T-cell (primary cell): ENCODE results near the gene GGTA1. TPM values are rescaled to one million over a fixed set of nuclear protein-coding genes. Genes with fewer than 3 reads are reported as not detected.
A peak's percentile ranks its signal among the peaks of the same experiment; 100 is the strongest.

Experiments used
- ATAC-seq, 4 experiments: fragments of 200-7000 bp in 3 of 4; fragments of 150-1000 bp in 1 of 4; cut with Tn5 transposase; replicated peaks in 1 of 4; 1 replicate in 3 of 4; 2 replicates in 1 of 4; pipeline ENCODE4 v1.10.0; 2021; ENCODE audit warnings: moderate library complexity in 3 of 4, mild to moderate bottlenecking in 2 of 4, moderate number of reproducible peaks in 1 of 4
- CTCF ChIA-PET, 2 donors: fragments of 300-600 bp; sonication (Branson Sonifier 250); formaldehyde crosslinking; loops; one replicate each; lab custom pipeline; 2022; ENCODE audit warnings: antibody characterized with exemption in 2 of 2; lab: Charles Lee
- POLR2A ChIA-PET, 2 donors: fragments of 300-600 bp; sonication (Branson Sonifier 250); formaldehyde crosslinking; loops; one replicate each; lab custom pipeline; 2022; ENCODE audit warnings: antibody characterized with exemption in 2 of 2; lab: Charles Lee
- DNase-seq, 35 experiments: peaks; one replicate each; pipeline versions ENCODE4 v3.0.0 to v3.0.0-alpha.2; 2013 to 2023
- H3K27ac ChIP-seq: one replicate; pipeline ENCODE4 v1.5.1; 2013; ENCODE audit warnings: low read length
- H3K27me3 ChIP-seq, 2 experiments: replicated peaks in 1 of 2; 1 replicate in 1 of 2; 2 replicates in 1 of 2; pipeline versions ENCODE4 v1.6.1 to v1.7.0; 2013; ENCODE audit warnings: low read length in 1 of 2, mixed read lengths in 1 of 2; ENCODE audit not compliant: control insufficient read depth in 2 of 2, insufficient read depth in 2 of 2; ENCODE audit errors: extremely low read depth in 1 of 2
- H3K36me3 ChIP-seq, 2 donors: 1 replicate in 1 of 2; 2 replicates in 1 of 2; pipeline versions ENCODE4 v1.6.1 to v1.7.0; 2013; ENCODE audit warnings: low read length in 1 of 2; ENCODE audit not compliant: control insufficient read depth in 2 of 2, insufficient read depth in 1 of 2; ENCODE audit errors: extremely low read depth in 1 of 2
- H3K4me1 ChIP-seq, 2 experiments: 1 replicate in 1 of 2; 2 replicates in 1 of 2; pipeline versions ENCODE4 v1.6.1 to v1.7.0; 2013; ENCODE audit warnings: low read length in 2 of 2, mixed read lengths in 1 of 2; ENCODE audit not compliant: insufficient read depth in 2 of 2, control insufficient read depth in 1 of 2; ENCODE audit errors: extremely low read depth in 1 of 2
- H3K4me3 ChIP-seq, 2 donors: 1 replicate in 1 of 2; 2 replicates in 1 of 2; pipeline versions ENCODE4 v1.5.1 to v1.7.0; 2013; ENCODE audit warnings: mild to moderate bottlenecking in 2 of 2, low read length in 1 of 2, moderate library complexity in 1 of 2; ENCODE audit not compliant: control insufficient read depth in 1 of 2; ENCODE audit errors: extremely low read depth in 1 of 2
- H3K9me3 ChIP-seq: 2 replicates; pipeline ENCODE4 v1.7.0; 2013
- H3K27ac Mint-ChIP-seq, 2 donors: one replicate each; pipeline ENCODE4 v1.8.0; 2020 to 2021; ENCODE audit warnings: mild to moderate bottlenecking in 2 of 2, mixed read lengths in 2 of 2
- H3K27me3 Mint-ChIP-seq, 2 donors: one replicate each; pipeline ENCODE4 v1.8.0; 2021 to 2022; ENCODE audit warnings: mixed read lengths in 2 of 2
- H3K36me3 Mint-ChIP-seq: one replicate; pipeline ENCODE4 v1.8.0; 2021; ENCODE audit warnings: mixed read lengths
- H3K4me1 Mint-ChIP-seq, 3 donors: one replicate each; pipeline ENCODE4 v1.8.0; 2020 to 2022; ENCODE audit warnings: mixed read lengths in 3 of 3, mild to moderate bottlenecking in 1 of 3
- H3K4me3 Mint-ChIP-seq, 3 donors: one replicate each; pipeline ENCODE4 v1.8.0; 2020 to 2022; ENCODE audit warnings: mild to moderate bottlenecking in 3 of 3, mixed read lengths in 3 of 3, moderate library complexity in 3 of 3
- H3K9me3 Mint-ChIP-seq, 3 donors: one replicate each; pipeline ENCODE4 v1.8.0; 2020 to 2022; ENCODE audit warnings: mixed read lengths in 3 of 3
- WGBS: methylation state at CpG from one replicate; pipeline ENCODE4 v1.1.5; 2013; ENCODE audit warnings: missing lambda C conversion rate; ENCODE audit not compliant: insufficient coverage; 5-methylcytosine and 5-hydroxymethylcytosine counted together
- total RNA-seq, 35 experiments: library from RNA in 6 of 35; stranded (reverse) in 6 of 35; fragments of 120-200 nt in 1 of 35; gene quantifications; one replicate each; pipeline versions ENCODE4 v1.2.1 to v1.2.4 and lab custom pipeline; 2013 to 2026

The GGTA1 gene
- total RNA-seq, 5 donors from 2014 or later (not counting 1 experiment from before 2014, with no cell fraction given): not detected

- Mint-ChIP-seq H3K4me1 (peaks cover 21 to 25% (median 21%) of the 10 kb centered on the region in 3 donors), H3K27ac (no peak overlapping the region), H3K9me3 (peaks cover 4 to 10% (median 8%) of the 10 kb centered on the region in 3 donors), H3K36me3 (peaks cover 4% of the 10 kb centered on the region), H3K4me3 (no peak overlapping the region), H3K27me3 (peaks cover 39 to 51% of the 10 kb centered on the region in 2 donors)
- DNase-seq (no peak), ATAC-seq (no peak)
- Histone ChIP-seq H3K27me3 (peaks cover 0 to 48% of the 10 kb centered on the region in 2 experiments), H3K9me3 (no peaks in the 10 kb centered on the region), H3K4me3 (no peak overlapping the region), H3K27ac (no peak overlapping the region), H3K36me3 (no peaks in the 10 kb centered on the region), H3K4me1 (peaks cover 4 to 21% of the 10 kb centered on the region in 2 experiments)
- ChIA-PET POLR2A (no interaction called here), CTCF (no interaction called here)
Observed at GRCh38 chr9:121495976-121496375, 3.7 kb downstream of the GGTA1 start.

- ChIA-PET CTCF (no interaction called here), POLR2A (no interaction called here)
- Mint-ChIP-seq H3K27ac (no peak overlapping the region), H3K9me3 (peaks cover 4 to 10% (median 8%) of the 10 kb centered on the region in 3 donors), H3K27me3 (peaks cover 31 to 41% of the 10 kb centered on the region in 2 donors), H3K36me3 (peaks cover 4% of the 10 kb centered on the region), H3K4me3 (no peak overlapping the region), H3K4me1 (peaks cover 14 to 17% (median 15%) of the 10 kb centered on the region in 3 donors)
- no peaks in the 10 kb centered on the region for H3K9me3 ChIP-seq
- 42% methylated on average over 3 of the region's 3 CpGs for WGBS
- H3K4me1 ChIP-seq: peaks cover 4 to 13% of the 10 kb centered on the region in 2 experiments
- no peak for ATAC-seq
- no peaks in the 10 kb centered on the region for H3K36me3 ChIP-seq
- no peak overlapping the region for H3K4me3 ChIP-seq
- no peak for DNase-seq
- no peak overlapping the region for H3K27ac ChIP-seq
- peaks cover 0 to 33% of the 10 kb centered on the region in 2 experiments for H3K27me3 ChIP-seq
Observed at GRCh38 chr9:121494192-121494591, 5.5 kb downstream of the GGTA1 start.

- H3K4me3 ChIP-seq: no peak overlapping the region
- Mint-ChIP-seq H3K4me1 (peaks cover 0 to 1% (median 0%) of the 10 kb centered on the region in 3 donors), H3K9me3 (peaks cover 1 to 7% (median 6%) of the 10 kb centered on the region in 3 donors), H3K4me3 (no peak overlapping the region), H3K27ac (no peak overlapping the region), H3K27me3 (peaks cover 8 to 15% of the 10 kb centered on the region in 2 donors), H3K36me3 (peaks cover 4% of the 10 kb centered on the region)
- DNase-seq (no peak), ATAC-seq (no peak)
- no peaks in the 10 kb centered on the region for H3K9me3 ChIP-seq
- 77% methylated on average over 3 of the region's 5 CpGs for WGBS
- H3K36me3 ChIP-seq: no peaks in the 10 kb centered on the region
- H3K4me1 ChIP-seq: no peaks in the 10 kb centered on the region
- no peak overlapping the region for H3K27ac ChIP-seq
- CTCF ChIA-PET: no interaction called here
- POLR2A ChIA-PET: no interaction called here
- peaks cover 0 to 5% of the 10 kb centered on the region in 2 experiments for H3K27me3 ChIP-seq
Observed at GRCh38 chr9:121491111-121491510, 8.5 kb downstream of the GGTA1 start.

- POLR2A ChIA-PET: no interaction called here
- ATAC-seq: no peak
- no peaks in the 10 kb centered on the region for H3K9me3 ChIP-seq
- H3K36me3 ChIP-seq: no peaks in the 10 kb centered on the region
- no peaks in the 10 kb centered on the region for H3K36me3 Mint-ChIP-seq
- DNase-seq: no peak
- no peak overlapping the region for H3K4me3 Mint-ChIP-seq
- no peaks in the 10 kb centered on the region for H3K4me1 ChIP-seq
- H3K27ac Mint-ChIP-seq: no peak overlapping the region
- no CpG with 5 or more reads among the region's 2 CpGs for WGBS
- H3K9me3 Mint-ChIP-seq: no peaks in the 10 kb centered on the region
- CTCF ChIA-PET: no interaction called here
- H3K4me1 Mint-ChIP-seq: peaks cover 0 to 4% (median 0%) of the 10 kb centered on the region in 3 donors
- no peak overlapping the region for H3K27ac ChIP-seq
- no peak overlapping the region for H3K4me3 ChIP-seq
- peaks cover 0 to 7% of the 10 kb centered on the region in 2 experiments for H3K27me3 ChIP-seq
- peaks cover 0 to 5% of the 10 kb centered on the region in 2 donors for H3K27me3 Mint-ChIP-seq
Observed at GRCh38 chr9:121489344-121489743, 10.3 kb downstream of the GGTA1 start.

GRCh38 chr9:121486043-121486442 lies 13.6 kb downstream of the GGTA1 start:
- CTCF ChIA-PET: no interaction called here
- H3K9me3 Mint-ChIP-seq: no peaks in the 10 kb centered on the region
- POLR2A ChIA-PET: no interaction called here

GRCh38 chr9:121485623-121486022 lies 14.0 kb downstream of the GGTA1 start:
- H3K36me3 ChIP-seq: no peaks in the 10 kb centered on the region
- H3K9me3 Mint-ChIP-seq: no peaks in the 10 kb centered on the region
- peaks cover 0 to 5% of the 10 kb centered on the region in 2 experiments for H3K27me3 ChIP-seq
- no peaks in the 10 kb centered on the region for H3K9me3 ChIP-seq
- ChIA-PET POLR2A (no interaction called here), CTCF (no interaction called here)
- H3K4me3 ChIP-seq: no peak overlapping the region
- H3K27ac ChIP-seq: no peak overlapping the region
- WGBS: no CpG with 5 or more reads among the region's 4 CpGs
- no peak overlapping the region for H3K4me3 Mint-ChIP-seq
- H3K27ac Mint-ChIP-seq: no peak overlapping the region
- DNase-seq (peak in 1 of 35 experiments; percentile 15), ATAC-seq (no peak)
- H3K36me3 Mint-ChIP-seq: no peaks in the 10 kb centered on the region
- H3K27me3 Mint-ChIP-seq: no peaks in the 10 kb centered on the region
- no peaks in the 10 kb centered on the region for H3K4me1 ChIP-seq
- peaks cover 0 to 3% (median 0%) of the 10 kb centered on the region in 3 donors for H3K4me1 Mint-ChIP-seq

More at GRCh38 chr9:121486043-121486442, 13.6 kb downstream of the GGTA1 start:
- Mint-ChIP-seq H3K4me3 (no peak overlapping the region), H3K27ac (no peak overlapping the region), H3K36me3 (no peaks in the 10 kb centered on the region), H3K27me3 (no peaks in the 10 kb centered on the region), H3K4me1 (peaks cover 0 to 3% (median 0%) of the 10 kb centered on the region in 3 donors)
- DNase-seq (no peak), ATAC-seq (no peak)
- WGBS: 68% methylated on average over 3 of the region's 4 CpGs
- no peaks in the 10 kb centered on the region for H3K9me3 ChIP-seq
- no peaks in the 10 kb centered on the region for H3K4me1 ChIP-seq
- H3K27ac ChIP-seq: no peak overlapping the region
- H3K4me3 ChIP-seq: no peak overlapping the region
- H3K27me3 ChIP-seq: peaks cover 0 to 3% of the 10 kb centered on the region in 2 experiments
- H3K36me3 ChIP-seq: no peaks in the 10 kb centered on the region
